ENCODE results near the gene CASTOR1. TPM values are rescaled to one million over a fixed set of nuclear protein-coding genes. Genes with fewer than 3 reads are reported as not detected.

Gene CASTOR1
- total RNA-seq, 4 donors from 2014 or later = 16.5 to 36.0 (median 27.7) TPM

DNA sequence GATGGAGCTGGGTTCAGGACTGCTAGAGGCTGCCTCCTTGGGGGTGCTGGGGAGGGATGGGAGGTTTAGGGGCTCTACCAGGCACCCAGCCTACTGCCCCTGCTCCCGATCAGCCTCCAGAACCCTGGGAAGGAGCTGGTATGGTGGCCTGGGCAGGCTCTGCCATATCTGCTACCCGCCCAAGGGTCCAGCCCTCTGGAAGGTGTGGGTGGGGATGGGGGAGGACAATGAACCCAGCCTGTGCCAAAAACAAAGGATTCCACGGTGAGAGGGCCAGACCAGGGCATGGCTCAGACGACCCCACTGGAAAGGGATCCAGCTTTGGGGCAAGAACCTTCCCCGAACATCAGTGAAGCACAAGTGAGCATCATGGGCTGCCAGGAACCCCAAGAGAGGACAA lies 3.0 kb downstream of the CASTOR1 start:
- TF ChIP-seq POLR2A (IDR thresholded peaks at IDR 0.05) = no peak
- TF ChIP-seq, protein P1, sequence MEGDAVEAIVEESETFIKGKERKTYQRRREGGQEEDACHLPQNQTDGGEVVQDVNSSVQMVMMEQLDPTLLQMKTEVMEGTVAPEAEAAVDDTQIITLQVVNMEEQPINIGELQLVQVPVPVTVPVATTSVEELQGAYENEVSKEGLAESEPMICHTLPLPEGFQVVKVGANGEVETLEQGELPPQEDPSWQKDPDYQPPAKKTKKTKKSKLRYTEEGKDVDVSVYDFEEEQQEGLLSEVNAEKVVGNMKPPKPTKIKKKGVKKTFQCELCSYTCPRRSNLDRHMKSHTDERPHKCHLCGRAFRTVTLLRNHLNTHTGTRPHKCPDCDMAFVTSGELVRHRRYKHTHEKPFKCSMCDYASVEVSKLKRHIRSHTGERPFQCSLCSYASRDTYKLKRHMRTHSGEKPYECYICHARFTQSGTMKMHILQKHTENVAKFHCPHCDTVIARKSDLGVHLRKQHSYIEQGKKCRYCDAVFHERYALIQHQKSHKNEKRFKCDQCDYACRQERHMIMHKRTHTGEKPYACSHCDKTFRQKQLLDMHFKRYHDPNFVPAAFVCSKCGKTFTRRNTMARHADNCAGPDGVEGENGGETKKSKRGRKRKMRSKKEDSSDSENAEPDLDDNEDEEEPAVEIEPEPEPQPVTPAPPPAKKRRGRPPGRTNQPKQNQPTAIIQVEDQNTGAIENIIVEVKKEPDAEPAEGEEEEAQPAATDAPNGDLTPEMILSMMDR (IDR thresholded peaks at IDR 0.05) = no peak
- Histone ChIP-seq H3K36me3 (peaks cover 7 to 17% of the 10 kb centered on the region in 2 donors), H3K27ac (no peak overlapping the region), H3K4me1 (peaks cover 24 to 26% of the 10 kb centered on the region in 2 donors), H3K4me3 (replicated peaks in 1 of 3) (no peak overlapping the region), H3K27me3 (no peaks in the 10 kb centered on the region), H3K9me3 (no peaks in the 10 kb centered on the region)
- DNase-seq = no peak
- intact Hi-C loops (cut with DNase I) = loop anchor here (2.0 to 5.0 kb wide), 2 partner anchors 26 to 41 kb away; partner anchors contain the start of gene TBC1D10A
- WGBS, 2 donors = 84 to 89% methylated on average over 5 of the region's 5 CpGs

DNA sequence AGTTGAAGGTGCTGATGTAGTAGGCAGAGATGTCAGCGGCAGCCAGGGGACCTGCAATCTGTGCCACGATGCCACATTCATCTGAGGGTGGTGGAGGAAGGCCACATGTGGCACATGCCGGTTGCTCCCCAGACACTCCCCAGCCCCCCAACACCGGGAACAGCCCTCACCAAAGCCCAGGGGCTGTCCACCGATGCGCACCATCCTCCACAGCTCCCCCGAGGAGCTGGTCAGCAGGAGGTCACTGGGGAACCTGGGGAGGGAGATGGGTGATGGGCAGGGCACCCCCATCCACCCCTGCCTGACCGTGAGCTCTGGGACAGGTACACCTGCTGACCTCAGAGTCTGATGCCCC lies 3.5 kb downstream of the CASTOR1 start:
- TF ChIP-seq, protein P1 (IDR thresholded peaks at IDR 0.05) = no peak
- TF ChIP-seq POLR2A (IDR thresholded peaks at IDR 0.05) = no peak
- H3K27ac ChIP-seq = no peak overlapping the region
- peaks cover 7 to 17% of the 10 kb centered on the region in 2 donors for H3K36me3 ChIP-seq
- H3K4me1 ChIP-seq = peaks cover 19 to 21% of the 10 kb centered on the region in 2 donors
- H3K27me3 ChIP-seq = no peaks in the 10 kb centered on the region
- H3K9me3 ChIP-seq = no peaks in the 10 kb centered on the region
- DNase-seq = no peak
- H3K4me3 ChIP-seq (replicated peaks in 1 of 3) = no peak overlapping the region
- 80 to 89% methylated on average over 1 to 7 of the region's 8 CpGs for WGBS, 2 donors
- intact Hi-C loops (cut with DNase I) = loop anchor here (2.0 to 5.0 kb wide), 2 partner anchors 25 to 41 kb away; partner anchors contain the start of gene TBC1D10A

DNA sequence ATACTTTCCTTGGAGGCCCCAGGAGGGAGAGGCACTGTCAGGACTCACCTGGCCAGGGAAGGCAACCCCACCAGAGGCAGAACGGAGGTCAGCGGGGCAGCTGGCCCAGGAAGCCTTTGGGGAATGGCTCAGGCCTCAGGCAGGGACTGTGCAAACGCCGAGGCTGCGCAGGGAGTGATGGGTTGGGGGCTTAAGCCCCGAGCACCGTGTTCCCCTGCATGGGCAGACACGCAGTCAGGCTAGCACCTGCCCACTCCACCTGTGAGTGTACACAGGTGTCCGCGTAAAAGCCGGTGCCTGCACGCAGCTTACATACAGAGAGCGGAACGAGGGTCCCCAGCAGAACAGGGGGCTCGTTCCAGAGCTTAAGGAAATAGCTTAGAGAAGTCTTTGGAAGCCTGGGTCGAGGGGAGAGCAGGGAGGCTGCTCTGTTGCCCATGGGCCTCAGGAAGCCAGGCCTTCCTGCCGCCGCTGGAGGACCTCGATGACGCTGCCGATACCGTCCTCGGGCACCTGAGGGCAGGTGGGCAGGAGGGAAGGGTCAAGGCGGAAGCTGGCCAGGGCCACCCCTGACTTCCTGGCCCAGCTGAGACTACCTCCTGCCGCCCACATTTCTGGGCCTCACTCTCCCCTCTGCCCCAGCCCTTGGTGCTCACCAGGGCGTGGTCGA lies 4.0 kb downstream of the CASTOR1 start:
- intact Hi-C loops (cut with DNase I) = loop anchor here (5.0 kb wide), 1 partner anchor 42 kb away; the partner anchor contains the start of gene TBC1D10A
- 87 to 96% methylated on average over 17 to 26 of the region's 27 CpGs for WGBS, 2 donors

DNA sequence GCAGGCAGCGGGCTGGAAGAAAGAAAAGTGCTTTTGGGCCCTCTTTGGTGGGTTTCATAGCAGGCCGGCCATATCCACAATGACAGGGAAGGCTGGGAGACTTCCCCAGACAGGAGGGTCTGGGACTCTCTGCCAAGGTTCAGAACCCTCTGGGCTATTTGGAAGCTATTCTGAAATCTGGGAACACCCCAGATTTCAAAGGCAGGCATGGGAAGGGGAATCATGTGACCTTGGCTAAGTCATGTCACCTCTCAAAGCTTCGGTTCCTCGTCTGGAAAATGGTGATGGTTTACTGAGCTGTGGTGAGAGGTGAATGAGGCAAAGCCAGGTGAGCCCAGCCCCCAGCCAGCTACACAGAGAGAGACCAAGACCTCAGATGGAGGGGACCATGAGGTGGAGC lies 4.6 kb downstream of the CASTOR1 start:
- no peaks in the 10 kb centered on the region for H3K27me3 ChIP-seq
- H3K4me1 ChIP-seq = peaks cover 8 to 10% of the 10 kb centered on the region in 2 donors
- H3K4me3 ChIP-seq (replicated peaks in 1 of 3) = no peak overlapping the region
- no peaks in the 10 kb centered on the region for H3K9me3 ChIP-seq
- no peak for DNase-seq
- intact Hi-C loops (cut with DNase I) = loop anchor here (5.0 kb wide), 1 partner anchor 43 kb away; the partner anchor contains the start of gene TBC1D10A
- no peak overlapping the region for H3K27ac ChIP-seq
- TF ChIP-seq, protein P1 (IDR thresholded peaks at IDR 0.05) = no peak
- TF ChIP-seq POLR2A (IDR thresholded peaks at IDR 0.05) = no peak
- peaks cover 7 to 17% of the 10 kb centered on the region in 2 donors for H3K36me3 ChIP-seq
- WGBS, 2 donors = 95 to 96% methylated on average over 4 of the region's 4 CpGs

More for the DNA sequence above, 4.0 kb downstream of the CASTOR1 start:
- Histone ChIP-seq H3K4me1 (peaks cover 14 to 16% of the 10 kb centered on the region in 2 donors), H3K9me3 (no peaks in the 10 kb centered on the region), H3K27me3 (no peaks in the 10 kb centered on the region), H3K4me3 (replicated peaks in 1 of 3) (no peak overlapping the region), H3K27ac (no peak overlapping the region), H3K36me3 (peaks cover 7 to 17% of the 10 kb centered on the region in 2 donors)
- no peak for DNase-seq
- TF ChIP-seq, protein P1 (IDR thresholded peaks at IDR 0.05) = no peak
- TF ChIP-seq POLR2A (IDR thresholded peaks at IDR 0.05) = no peak

DNA sequence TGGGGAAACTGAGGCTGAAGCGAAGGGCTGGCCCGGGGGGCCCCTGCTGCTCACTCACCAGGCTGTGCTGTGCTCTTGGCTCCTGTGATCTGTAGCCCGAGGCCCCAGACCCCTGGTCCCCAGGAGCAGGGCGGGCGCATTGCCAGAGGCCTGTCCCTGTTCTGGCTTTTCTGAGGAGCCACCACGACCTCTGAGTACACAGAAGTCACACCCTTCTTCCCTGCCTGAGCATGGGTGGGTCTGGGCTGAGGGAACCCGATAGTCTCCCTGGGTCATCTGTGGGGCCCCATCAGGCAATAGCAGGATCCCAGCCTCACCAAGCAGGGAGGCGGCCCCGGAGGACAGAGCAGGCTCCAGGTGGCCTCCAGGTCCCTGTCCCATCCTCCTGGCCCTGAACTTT lies 5.1 kb downstream of the CASTOR1 start:
- H3K4me1 ChIP-seq = peaks cover 8 to 10% of the 10 kb centered on the region in 2 donors
- 76 to 100% methylated on average over 5 to 9 of the region's 9 CpGs for WGBS, 2 donors
- intact Hi-C loops (cut with DNase I) = no loop called here
- DNase-seq = no peak
- TF ChIP-seq POLR2A (IDR thresholded peaks at IDR 0.05) = no peak
- TF ChIP-seq, protein P1 (IDR thresholded peaks at IDR 0.05) = no peak
- H3K4me3 ChIP-seq (replicated peaks in 1 of 3) = no peak overlapping the region
- H3K9me3 ChIP-seq = no peaks in the 10 kb centered on the region
- H3K36me3 ChIP-seq = peaks cover 7 to 17% of the 10 kb centered on the region in 2 donors
- no peaks in the 10 kb centered on the region for H3K27me3 ChIP-seq
- no peak overlapping the region for H3K27ac ChIP-seq

All from thyroid gland (tissue), 4 donors.